ENCODE measurements around the gene RTN4. TPM values are rescaled to one million over a fixed set of nuclear protein-coding genes. Genes with fewer than 3 reads are reported as not detected.
"Not testable (repeated sequence)": the region's sequence is repeated elsewhere in the genome, so short reads cannot be mapped to it uniquely, and the experiment has no call there.

The RTN4 gene
- total RNA-seq, 1 experiment from 2014 or later = 200 TPM

DNA sequence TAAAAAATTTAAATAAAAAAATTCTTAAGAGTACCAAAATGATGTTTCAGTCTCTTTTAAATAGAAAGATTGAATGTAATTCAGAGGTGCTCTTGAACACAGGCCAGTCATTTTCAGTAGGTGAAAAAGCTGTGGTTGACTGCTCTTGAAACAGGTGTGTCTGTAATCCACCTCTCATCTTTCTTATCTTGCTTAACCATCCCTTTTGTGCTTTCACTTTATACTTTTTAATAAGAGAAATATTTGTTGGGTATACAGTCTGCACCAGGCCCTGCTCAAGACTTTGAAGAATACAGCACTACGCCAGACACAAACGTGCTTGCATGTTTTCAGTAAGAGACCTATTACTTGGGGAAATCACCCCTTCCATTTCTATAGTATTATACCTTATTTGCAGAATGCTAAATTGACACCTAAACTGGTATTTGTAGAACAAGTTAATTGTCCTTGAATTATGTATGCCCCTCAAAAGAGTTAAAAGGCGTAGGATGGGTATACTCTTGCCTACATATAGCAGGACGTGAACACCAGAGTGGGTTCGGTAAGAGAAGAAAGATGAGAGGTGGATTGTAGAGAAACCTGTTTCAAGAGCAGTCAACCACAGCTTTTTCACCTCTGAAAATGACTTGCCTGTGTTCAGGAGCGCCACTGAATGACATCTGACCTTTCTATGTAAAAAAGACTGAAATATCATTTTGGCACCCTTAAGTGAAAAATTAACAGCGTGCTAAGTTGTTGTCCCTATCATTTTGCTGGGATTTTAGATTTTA is 4.0 kb upstream of the RTN4 start:
- Histone ChIP-seq H3K23me2 (ENCODE audit: insufficient read length, low read depth, low read length, poor library complexity, severe bottlenecking) (no peaks in the 10 kb centered on the region), H4K5ac (ENCODE audit: insufficient read length, low read depth, low read length) (no peak overlapping the region), H3K4me2 (ENCODE audit: insufficient read depth, insufficient read length, low read length) (no peak overlapping the region), H3K9me3 (ENCODE audit: control insufficient read depth, low read depth, low read length) (no peaks in the 10 kb centered on the region), H2BK12ac (ENCODE audit: insufficient read length, low read depth, low read length) (no peak overlapping the region), H3K14ac (ENCODE audit: insufficient read depth, low read length) (no peak overlapping the region), H2AFZ (ENCODE audit: low read length) (no peak overlapping the region), H4K20me1 (ENCODE audit: control insufficient read depth, insufficient read depth, insufficient read length) (no peaks in the 10 kb centered on the region), H3K23ac (ENCODE audit: insufficient read length, low read depth, low read length) (no peak overlapping the region), H3K79me1 (ENCODE audit: insufficient read depth, low read depth, low read length, poor library complexity, severe bottlenecking) (no peaks in the 10 kb centered on the region), H3K4ac (ENCODE audit: low read depth, low read length) (no peak overlapping the region), H3K56ac (ENCODE audit: insufficient read length, low read depth, low read length) (no peak overlapping the region), H3K27ac (ENCODE audit: insufficient read length, low read depth, low read length) (no peak overlapping the region), H3K18ac (ENCODE audit: insufficient read length, low read depth, low read length) (no peak overlapping the region), H4K8ac (replicated peaks; ENCODE audit: insufficient read length, low read depth, low read length) (no peak overlapping the region), H3K9ac (ENCODE audit: extremely low read depth, insufficient read length, low read length) (no peak overlapping the region), H3K4me1 (ENCODE audit: insufficient read depth, low read length) (no peaks in the 10 kb centered on the region; the same call in 1 of the 2 replicates), H2BK5ac (ENCODE audit: insufficient read length, low read length) (no peak overlapping the region), H4K91ac (ENCODE audit: insufficient read length, low read depth, low read length) (no peak overlapping the region), H3K79me2 (ENCODE audit: insufficient read depth, low read length) (peaks cover 1% of the 10 kb centered on the region; the same call in 1 of the 2 replicates), H2BK15ac (ENCODE audit: low read depth, low read length) (no peak overlapping the region), H2AK5ac (ENCODE audit: insufficient read length, low read length) (no peak overlapping the region), H3T11ph (ENCODE audit: low read length) (no peak overlapping the region), H3K27me3 (ENCODE audit: insufficient read depth, low read length) (no peaks in the 10 kb centered on the region), H2BK120ac (ENCODE audit: low read depth, low read length, poor library complexity, severe bottlenecking) (no peak overlapping the region), H2BK20ac (ENCODE audit: low read depth, low read length, poor library complexity, severe bottlenecking) (no peak overlapping the region)
- TF ChIP-seq, protein P1, sequence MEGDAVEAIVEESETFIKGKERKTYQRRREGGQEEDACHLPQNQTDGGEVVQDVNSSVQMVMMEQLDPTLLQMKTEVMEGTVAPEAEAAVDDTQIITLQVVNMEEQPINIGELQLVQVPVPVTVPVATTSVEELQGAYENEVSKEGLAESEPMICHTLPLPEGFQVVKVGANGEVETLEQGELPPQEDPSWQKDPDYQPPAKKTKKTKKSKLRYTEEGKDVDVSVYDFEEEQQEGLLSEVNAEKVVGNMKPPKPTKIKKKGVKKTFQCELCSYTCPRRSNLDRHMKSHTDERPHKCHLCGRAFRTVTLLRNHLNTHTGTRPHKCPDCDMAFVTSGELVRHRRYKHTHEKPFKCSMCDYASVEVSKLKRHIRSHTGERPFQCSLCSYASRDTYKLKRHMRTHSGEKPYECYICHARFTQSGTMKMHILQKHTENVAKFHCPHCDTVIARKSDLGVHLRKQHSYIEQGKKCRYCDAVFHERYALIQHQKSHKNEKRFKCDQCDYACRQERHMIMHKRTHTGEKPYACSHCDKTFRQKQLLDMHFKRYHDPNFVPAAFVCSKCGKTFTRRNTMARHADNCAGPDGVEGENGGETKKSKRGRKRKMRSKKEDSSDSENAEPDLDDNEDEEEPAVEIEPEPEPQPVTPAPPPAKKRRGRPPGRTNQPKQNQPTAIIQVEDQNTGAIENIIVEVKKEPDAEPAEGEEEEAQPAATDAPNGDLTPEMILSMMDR (conservative IDR thresholded peaks at IDR 0.05) = no peak
- H3K4me3 Mint-ChIP-seq = no peak overlapping the region
- WGBS (ENCODE audit: extremely low coverage, insufficient read length, low lambda C conversion rate) = no CpG with 5 or more reads among the region's 7 CpGs
- no peak for DNase-seq
- H3K27me3 Mint-ChIP-seq (ENCODE audit: low read depth) = peaks cover 1% of the 10 kb centered on the region; the same call in 1 of the 2 replicates
- peaks cover 16 to 19% of the 10 kb centered on the region in 2 experiments for H3K4me1 Mint-ChIP-seq
- H3K36me3 Mint-ChIP-seq (ENCODE audit: insufficient read depth in 1 of 3, low read depth in 3 of 3) = peaks cover 0 to 3% (median 0%) of the 10 kb centered on the region in 3 experiments; a peak in 1 of 7 replicates
- H3K27ac Mint-ChIP-seq = no peak overlapping the region
- no peaks in the 10 kb centered on the region for H3K9me3 Mint-ChIP-seq

DNA sequence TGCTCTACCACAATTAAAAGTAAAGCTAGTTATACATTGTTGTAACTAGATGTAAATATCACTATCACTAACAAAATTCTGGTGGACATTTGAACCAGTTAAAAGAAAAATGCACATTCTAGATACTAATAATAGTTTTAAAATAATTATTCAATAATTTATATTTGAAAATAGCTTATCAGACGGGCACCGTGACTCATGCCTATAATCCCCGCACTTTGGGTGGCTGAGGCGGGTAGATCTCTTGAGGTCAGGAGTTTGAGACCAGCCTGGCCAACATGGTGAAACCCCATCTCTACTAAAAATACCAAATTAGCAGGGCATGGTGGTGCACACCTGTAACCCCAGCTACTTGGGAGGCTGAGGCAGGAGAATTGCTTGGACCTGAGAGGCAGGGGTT is 3.0 kb upstream of the RTN4 start:
- H3K4me1 Mint-ChIP-seq = peaks cover 16 to 19% of the 10 kb centered on the region in 2 experiments
- no CpG with 5 or more reads among the region's 4 CpGs for WGBS (ENCODE audit: extremely low coverage, insufficient read length, low lambda C conversion rate)
- not testable (repeated sequence) for H3K18ac ChIP-seq (ENCODE audit: insufficient read length, low read depth, low read length); H3K27ac Mint-ChIP-seq; H3K9me3 Mint-ChIP-seq; H2BK20ac ChIP-seq (ENCODE audit: low read depth, low read length, poor library complexity, severe bottlenecking); H2BK120ac ChIP-seq (ENCODE audit: low read depth, low read length, poor library complexity, severe bottlenecking); H2BK15ac ChIP-seq (ENCODE audit: low read depth, low read length); H3K4me1 ChIP-seq (ENCODE audit: insufficient read depth, low read length); H3K9me3 ChIP-seq (ENCODE audit: control insufficient read depth, low read depth, low read length); H4K20me1 ChIP-seq (ENCODE audit: control insufficient read depth, insufficient read depth, insufficient read length); H3K56ac ChIP-seq (ENCODE audit: insufficient read length, low read depth, low read length); H3K4me3 Mint-ChIP-seq; H3K4me2 ChIP-seq (ENCODE audit: insufficient read depth, insufficient read length, low read length); H3K14ac ChIP-seq (ENCODE audit: insufficient read depth, low read length); H2AFZ ChIP-seq (ENCODE audit: low read length); H4K8ac ChIP-seq (replicated peaks; ENCODE audit: insufficient read length, low read depth, low read length); H2AK5ac ChIP-seq (ENCODE audit: insufficient read length, low read length); H3K36me3 Mint-ChIP-seq (ENCODE audit: insufficient read depth in 1 of 3, low read depth in 3 of 3); H4K5ac ChIP-seq (ENCODE audit: insufficient read length, low read depth, low read length); H3K23me2 ChIP-seq (ENCODE audit: insufficient read length, low read depth, low read length, poor library complexity, severe bottlenecking); H2BK12ac ChIP-seq (ENCODE audit: insufficient read length, low read depth, low read length); H3K27me3 Mint-ChIP-seq (ENCODE audit: low read depth); H2BK5ac ChIP-seq (ENCODE audit: insufficient read length, low read length); H3K79me1 ChIP-seq (ENCODE audit: insufficient read depth, low read depth, low read length, poor library complexity, severe bottlenecking); H3K9ac ChIP-seq (ENCODE audit: extremely low read depth, insufficient read length, low read length); H3K4ac ChIP-seq (ENCODE audit: low read depth, low read length); H3K23ac ChIP-seq (ENCODE audit: insufficient read length, low read depth, low read length); DNase-seq; H3K27ac ChIP-seq (ENCODE audit: insufficient read length, low read depth, low read length); H3T11ph ChIP-seq (ENCODE audit: low read length); H4K91ac ChIP-seq (ENCODE audit: insufficient read length, low read depth, low read length); H3K27me3 ChIP-seq (ENCODE audit: insufficient read depth, low read length)
- H3K79me2 ChIP-seq (ENCODE audit: insufficient read depth, low read length) = peaks cover 11% of the 10 kb centered on the region; the same call in 1 of the 2 replicates

All from H9 (cell line).